ENCODE measurements around the gene F2RL3.
"Not testable (repeated sequence)": the region's sequence is repeated elsewhere in the genome, so short reads cannot be mapped to it uniquely, and the experiment has no call there.

Gene F2RL3

GRCh38 chr19:16867211-16867610, 21.6 kb upstream of the F2RL3 start:
- TF ChIP-seq CTCF (conservative IDR thresholded peaks at IDR 0.05) (no peak), ZFX (IDR thresholded peaks at IDR 0.05) (no peak)
- no peak overlapping the region for H3K27ac ChIP-seq

GRCh38 chr19:16868423-16869130, 20.2 kb upstream of the F2RL3 start:
- no peak for TF ChIP-seq ZFX (IDR thresholded peaks at IDR 0.05)
- TF ChIP-seq CTCF (conservative IDR thresholded peaks at IDR 0.05): no peak
- H3K27ac ChIP-seq: no peak overlapping the region

- TF ChIP-seq ZFX (IDR thresholded peaks at IDR 0.05) (no peak), CTCF (conservative IDR thresholded peaks at IDR 0.05) (no peak)
- no peak overlapping the region for H3K27ac ChIP-seq
Observed at GRCh38 chr19:16869331-16869972, 19.3 kb upstream of the F2RL3 start.

- H3K27ac ChIP-seq: no peak overlapping the region
- TF ChIP-seq CTCF (conservative IDR thresholded peaks at IDR 0.05): no peak
- TF ChIP-seq ZFX (IDR thresholded peaks at IDR 0.05): no peak
Observed at GRCh38 chr19:16871871-16872270, 16.9 kb upstream of the F2RL3 start.

- H3K27ac ChIP-seq: no peak overlapping the region
- TF ChIP-seq CTCF (conservative IDR thresholded peaks at IDR 0.05) (no peak), ZFX (IDR thresholded peaks at IDR 0.05) (no peak)
Observed at GRCh38 chr19:16872728-16873127, 16.1 kb upstream of the F2RL3 start.

GRCh38 chr19:16873594-16873993, 15.2 kb upstream of the F2RL3 start:
- no peak for TF ChIP-seq ZFX (IDR thresholded peaks at IDR 0.05)
- TF ChIP-seq CTCF (conservative IDR thresholded peaks at IDR 0.05): no peak
- H3K27ac ChIP-seq: no peak overlapping the region

- H3K27ac ChIP-seq: no peak overlapping the region
- no peak for TF ChIP-seq ZFX (IDR thresholded peaks at IDR 0.05)
- TF ChIP-seq CTCF (conservative IDR thresholded peaks at IDR 0.05): no peak
Observed at GRCh38 chr19:16874250-16874977, 14.4 kb upstream of the F2RL3 start.

- H3K27ac ChIP-seq: not testable (repeated sequence)
Observed at GRCh38 chr19:16874978-16875299, 13.9 kb upstream of the F2RL3 start.

All from C4-2B (cell line).